ENCODE measurements around the gene ANLN. TPM values are rescaled to one million over a fixed set of nuclear protein-coding genes. Genes with fewer than 3 reads are reported as not detected.

The ANLN gene
- polyA plus RNA-seq, 1 donor (not counting 4 experiments of a cell fraction or from before 2014, with no cell fraction given), result 65.8 TPM

DNA sequence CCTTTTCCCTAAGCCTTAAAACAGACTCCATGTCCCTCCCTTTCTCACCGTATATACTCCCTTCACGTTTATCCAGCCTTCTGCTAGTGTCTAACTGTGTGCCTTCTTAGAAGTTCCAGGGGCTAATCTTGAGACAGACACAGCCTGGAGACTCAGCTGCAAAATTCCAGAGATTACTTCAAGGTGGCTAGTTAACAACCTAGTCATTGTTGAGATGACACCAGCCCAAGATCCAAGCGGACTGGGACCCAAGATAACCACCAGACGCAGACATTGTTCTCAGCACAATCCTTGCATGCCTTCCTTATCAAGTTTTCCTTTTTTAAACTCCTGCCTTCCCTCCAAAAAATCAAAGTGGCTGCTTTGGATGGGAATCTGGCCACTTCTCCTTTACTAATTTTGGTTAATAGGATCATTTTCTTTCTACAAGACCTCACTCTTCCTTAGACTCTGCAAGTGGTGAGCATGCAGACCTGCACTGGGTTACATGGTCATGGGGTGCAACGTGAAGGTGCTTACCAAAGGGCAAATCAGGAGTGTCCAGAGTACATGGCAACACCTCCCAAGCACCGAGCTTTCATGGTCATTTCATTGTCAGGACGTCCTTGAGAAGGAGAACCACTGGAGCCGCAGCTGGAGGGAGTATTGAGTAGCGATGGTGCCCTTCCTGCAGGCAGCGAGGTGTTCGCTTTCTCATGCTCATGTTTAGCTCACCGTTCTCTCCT, 69.7 kb downstream of the ANLN start:
- no peak overlapping the region for H3K27ac ChIP-seq (ENCODE audit: control insufficient read depth, insufficient read depth, low read length)
- H3K9me3 ChIP-seq (ENCODE audit: control insufficient read depth, low read depth, low read length), result no peaks in the 10 kb centered on the region
- no peaks in the 10 kb centered on the region for H4K20me1 ChIP-seq (ENCODE audit: control insufficient read depth, extremely low read depth, insufficient read depth, low read length)
- no peaks in the 10 kb centered on the region for H3K4me1 ChIP-seq (ENCODE audit: control insufficient read depth, extremely low read depth, insufficient read depth, low read length)
- H3K4me2 ChIP-seq (ENCODE audit: control insufficient read depth, extremely low read depth, insufficient read depth, low read depth, low read length), result no peak overlapping the region
- no peak overlapping the region for H3K9ac ChIP-seq (ENCODE audit: control insufficient read depth, extremely low read depth, insufficient read depth, low read length)
- DNase-seq (ENCODE audit: low read depth, low spot score) (no peak), FAIRE-seq (no peak)
- H3K9me1 ChIP-seq (ENCODE audit: control insufficient read depth, extremely low read depth, insufficient read depth, low read length), result no peaks in the 10 kb centered on the region
- H3K36me3 ChIP-seq (ENCODE audit: control insufficient read depth in 2 of 2, extremely low read depth in 1 of 2, insufficient read depth in 2 of 2, low read length in 2 of 2), result no peaks in the 10 kb centered on the region
- TF ChIP-seq, protein P1, sequence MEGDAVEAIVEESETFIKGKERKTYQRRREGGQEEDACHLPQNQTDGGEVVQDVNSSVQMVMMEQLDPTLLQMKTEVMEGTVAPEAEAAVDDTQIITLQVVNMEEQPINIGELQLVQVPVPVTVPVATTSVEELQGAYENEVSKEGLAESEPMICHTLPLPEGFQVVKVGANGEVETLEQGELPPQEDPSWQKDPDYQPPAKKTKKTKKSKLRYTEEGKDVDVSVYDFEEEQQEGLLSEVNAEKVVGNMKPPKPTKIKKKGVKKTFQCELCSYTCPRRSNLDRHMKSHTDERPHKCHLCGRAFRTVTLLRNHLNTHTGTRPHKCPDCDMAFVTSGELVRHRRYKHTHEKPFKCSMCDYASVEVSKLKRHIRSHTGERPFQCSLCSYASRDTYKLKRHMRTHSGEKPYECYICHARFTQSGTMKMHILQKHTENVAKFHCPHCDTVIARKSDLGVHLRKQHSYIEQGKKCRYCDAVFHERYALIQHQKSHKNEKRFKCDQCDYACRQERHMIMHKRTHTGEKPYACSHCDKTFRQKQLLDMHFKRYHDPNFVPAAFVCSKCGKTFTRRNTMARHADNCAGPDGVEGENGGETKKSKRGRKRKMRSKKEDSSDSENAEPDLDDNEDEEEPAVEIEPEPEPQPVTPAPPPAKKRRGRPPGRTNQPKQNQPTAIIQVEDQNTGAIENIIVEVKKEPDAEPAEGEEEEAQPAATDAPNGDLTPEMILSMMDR (optimal IDR thresholded peaks at IDR 0.05 in 1 of 3, IDR thresholded peaks at IDR 0.05 in 1 of 3, conservative IDR thresholded peaks at IDR 0.05 in 1 of 3; ENCODE audit: extremely low read depth in 1 of 3, insufficient read depth in 2 of 3, low read length in 3 of 3), result no peak
- TF ChIP-seq EZH2 (IDR thresholded peaks at IDR 0.05; ENCODE audit: low read length), result no peak
- H3K79me2 ChIP-seq (ENCODE audit: control insufficient read depth, insufficient read depth, low read length), result no peaks in the 10 kb centered on the region
- no peaks in the 10 kb centered on the region for H3K27me3 ChIP-seq (ENCODE audit: control insufficient read depth, extremely low read depth, insufficient read depth, low read length)
- H2AFZ ChIP-seq (ENCODE audit: control insufficient read depth, low read length), result no peak overlapping the region
- dilution Hi-C loops (cut with MboI; ENCODE audit: extremely low pct_ligation_motif_present, low sequenced_read_pairs), result no loop called here
- H3K4me3 ChIP-seq (ENCODE audit: control insufficient read depth in 2 of 3, extremely low read depth in 1 of 3, insufficient read depth in 2 of 3, low read depth in 1 of 3, low read length in 3 of 3), result no peak overlapping the region

DNA sequence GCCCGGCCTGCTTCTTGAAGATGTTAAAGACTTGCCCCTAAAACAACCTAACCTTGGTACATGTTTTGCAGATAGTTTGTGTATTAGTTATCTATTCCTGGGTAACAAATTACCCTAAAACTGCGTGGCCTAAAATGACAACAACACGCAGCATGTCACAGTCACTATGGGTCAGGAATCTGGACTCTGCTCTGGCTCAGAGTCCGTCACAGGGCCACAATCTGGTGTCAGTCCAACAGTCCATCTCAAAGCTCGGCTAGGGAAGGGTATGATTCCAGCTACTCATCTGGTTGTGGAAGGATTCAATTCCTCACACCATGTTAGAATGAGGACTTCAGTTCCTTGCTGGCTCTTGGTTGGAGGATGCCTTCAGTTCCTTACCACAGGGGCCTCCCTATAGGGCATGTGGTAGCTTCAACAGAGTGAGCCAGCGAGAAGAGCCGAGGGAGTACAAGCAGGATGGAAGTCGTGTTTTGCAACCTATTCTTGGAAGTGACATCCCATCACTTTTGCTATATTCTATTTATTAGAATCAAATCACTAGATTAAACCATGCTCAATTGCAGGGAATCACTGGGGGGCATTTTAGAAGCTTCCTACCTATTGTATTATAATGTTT, 71.3 kb downstream of the ANLN start:
- Histone ChIP-seq H3K36me3 (ENCODE audit: control insufficient read depth in 2 of 2, extremely low read depth in 1 of 2, insufficient read depth in 2 of 2, low read length in 2 of 2) (no peaks in the 10 kb centered on the region), H3K79me2 (ENCODE audit: control insufficient read depth, insufficient read depth, low read length) (no peaks in the 10 kb centered on the region), H3K9me1 (ENCODE audit: control insufficient read depth, extremely low read depth, insufficient read depth, low read length) (no peaks in the 10 kb centered on the region), H3K27ac (ENCODE audit: control insufficient read depth, insufficient read depth, low read length) (no peak overlapping the region), H3K9ac (ENCODE audit: control insufficient read depth, extremely low read depth, insufficient read depth, low read length) (no peak overlapping the region), H3K27me3 (ENCODE audit: control insufficient read depth, extremely low read depth, insufficient read depth, low read length) (no peaks in the 10 kb centered on the region), H3K4me3 (ENCODE audit: control insufficient read depth in 2 of 3, extremely low read depth in 1 of 3, insufficient read depth in 2 of 3, low read depth in 1 of 3, low read length in 3 of 3) (no peak overlapping the region), H3K4me2 (ENCODE audit: control insufficient read depth, extremely low read depth, insufficient read depth, low read depth, low read length) (no peak overlapping the region), H2AFZ (ENCODE audit: control insufficient read depth, low read length) (no peak overlapping the region), H3K4me1 (ENCODE audit: control insufficient read depth, extremely low read depth, insufficient read depth, low read length) (no peaks in the 10 kb centered on the region), H3K9me3 (ENCODE audit: control insufficient read depth, low read depth, low read length) (no peaks in the 10 kb centered on the region), H4K20me1 (ENCODE audit: control insufficient read depth, extremely low read depth, insufficient read depth, low read length) (no peaks in the 10 kb centered on the region)
- TF ChIP-seq, protein P1 (optimal IDR thresholded peaks at IDR 0.05 in 1 of 3, IDR thresholded peaks at IDR 0.05 in 1 of 3, conservative IDR thresholded peaks at IDR 0.05 in 1 of 3; ENCODE audit: extremely low read depth in 1 of 3, insufficient read depth in 2 of 3, low read length in 3 of 3), result no peak
- TF ChIP-seq EZH2 (IDR thresholded peaks at IDR 0.05; ENCODE audit: low read length), result no peak
- DNase-seq (ENCODE audit: low read depth, low spot score) (no peak), FAIRE-seq (no peak)
- dilution Hi-C loops (cut with MboI; ENCODE audit: extremely low pct_ligation_motif_present, low sequenced_read_pairs), result no loop called here

Data from keratinocyte (primary cell).